T follicular helper cell (primary cell): ENCODE measurements around the gene CAT.
A peak's percentile ranks its signal among the peaks of the same experiment; 100 is the strongest.

Experiments
- DNase-seq: peaks from one replicate; pipeline ENCODE4 v3.0.0-alpha.2; 2020; ENCODE audit warnings: low read depth

Gene CAT

DNA sequence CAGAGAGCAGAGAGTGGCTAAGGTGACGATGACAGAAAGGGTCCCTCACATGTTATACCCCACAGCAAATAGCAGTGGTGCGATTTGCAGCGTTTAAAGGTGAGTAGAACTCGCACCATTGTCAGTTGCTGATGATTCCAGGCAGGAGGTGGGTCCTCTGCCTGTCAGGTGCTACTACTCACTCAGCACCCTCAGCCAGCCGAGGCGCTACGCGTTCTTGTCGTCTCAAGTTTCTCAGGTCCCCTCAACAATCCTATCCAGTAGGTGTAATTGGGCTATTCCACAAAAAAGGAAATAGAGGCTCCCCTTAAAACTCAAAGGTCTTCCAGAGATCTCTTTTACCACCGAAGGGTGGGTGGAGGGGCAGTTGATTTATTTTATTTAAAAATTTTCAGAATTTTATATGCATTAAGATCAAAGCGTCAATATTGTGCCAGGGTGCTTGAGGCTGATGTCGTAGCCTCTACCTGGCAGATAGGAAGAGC lies 56.5 kb downstream of the CAT start:
- DNase-seq = no peak

DNA sequence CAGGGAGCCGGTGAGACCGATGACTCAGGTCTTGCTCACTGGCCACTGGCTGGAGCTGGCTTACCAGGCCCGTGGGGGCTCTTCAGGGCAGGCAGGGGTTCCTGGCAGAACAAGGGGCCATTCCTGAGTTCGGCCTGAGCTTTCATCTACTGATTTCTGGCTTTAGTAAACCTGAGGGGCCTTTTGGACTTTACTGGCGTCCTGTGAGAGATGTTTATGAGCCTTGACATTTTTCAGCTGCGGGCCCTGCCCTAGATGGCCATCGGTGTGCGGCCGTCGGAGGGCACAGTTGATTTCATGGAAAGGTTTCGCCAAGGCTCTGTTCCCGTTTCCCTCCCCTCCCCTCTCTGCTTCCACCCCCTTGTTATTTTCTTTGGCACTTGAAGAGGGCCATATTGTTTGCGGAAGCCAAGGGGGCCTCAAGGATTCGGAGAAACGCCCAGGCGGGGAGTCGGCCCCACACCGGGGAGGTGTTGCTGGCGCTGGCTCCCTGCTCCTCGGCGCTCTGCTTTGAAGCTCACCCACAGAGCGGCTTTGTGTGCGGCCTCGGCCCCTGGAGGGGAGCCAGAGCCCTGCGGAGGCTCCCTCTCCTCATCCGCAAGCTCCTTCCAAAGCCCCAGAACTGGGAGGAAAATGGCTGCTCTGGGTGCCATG lies 57.1 kb downstream of the CAT start:
- DNase-seq = no peak

DNA sequence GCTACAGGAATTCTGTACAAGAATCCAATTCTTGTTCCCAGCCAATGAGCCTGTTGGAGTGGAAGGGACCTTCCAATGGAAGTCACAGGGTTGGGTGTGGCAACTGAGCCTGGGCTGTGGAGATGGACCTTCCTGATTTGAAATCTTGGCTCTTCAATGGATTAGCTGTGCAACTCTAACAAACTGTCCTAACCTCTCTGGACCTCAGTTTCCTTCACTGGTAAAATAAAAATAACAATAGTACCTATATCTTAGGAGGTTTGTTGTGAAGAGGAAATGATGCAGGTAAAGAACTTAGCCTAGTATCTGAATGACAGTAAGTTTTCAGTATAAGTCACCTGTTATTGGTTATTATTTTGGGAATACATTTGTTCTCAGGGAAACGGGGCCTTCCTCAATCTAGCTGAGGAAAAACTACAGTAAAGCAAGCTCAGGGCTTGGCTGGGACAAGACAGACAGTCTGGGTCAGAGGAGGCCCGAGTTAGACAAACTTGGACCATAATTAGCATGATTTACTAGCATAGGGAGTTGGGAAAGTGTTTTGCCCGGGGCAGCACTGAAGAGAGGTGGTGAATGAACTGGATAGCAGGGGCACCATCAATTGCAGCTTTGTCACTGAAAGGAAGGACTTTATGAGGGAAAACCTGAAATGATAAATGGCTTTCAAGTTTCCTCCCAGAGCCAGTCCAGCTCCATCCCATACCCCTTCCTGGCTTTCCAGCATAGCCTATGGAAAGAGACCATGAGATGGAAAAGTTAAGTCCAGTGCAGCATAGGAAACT lies 61.2 kb downstream of the CAT start:
- DNase-seq = no peak

DNA sequence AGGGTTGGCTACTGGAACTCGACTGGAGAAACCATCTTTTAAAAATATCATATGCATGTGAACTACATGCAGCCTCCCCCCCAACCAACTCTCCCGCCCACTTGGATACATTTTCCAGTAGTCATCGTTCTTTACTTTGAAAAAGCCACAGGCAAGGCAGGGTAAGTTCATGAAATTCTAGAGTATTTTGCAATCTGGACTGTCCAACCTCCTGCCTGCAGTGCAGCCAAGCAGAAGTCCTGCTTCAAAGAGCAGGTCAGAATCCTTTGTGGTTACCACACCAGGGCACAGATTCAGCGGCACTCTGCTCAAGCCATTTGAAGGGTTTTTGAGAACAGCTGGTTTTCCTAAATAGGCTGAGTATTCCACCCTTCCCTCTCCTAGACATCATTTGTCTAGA lies 62.8 kb downstream of the CAT start:
- DNase-seq = no peak

GRCh38 chr11:34501949-34502348 lies 63.2 kb downstream of the CAT start:
- DNase-seq = no peak

GRCh38 chr11:34502949-34503348 lies 64.2 kb downstream of the CAT start:
- no peak for DNase-seq

DNA sequence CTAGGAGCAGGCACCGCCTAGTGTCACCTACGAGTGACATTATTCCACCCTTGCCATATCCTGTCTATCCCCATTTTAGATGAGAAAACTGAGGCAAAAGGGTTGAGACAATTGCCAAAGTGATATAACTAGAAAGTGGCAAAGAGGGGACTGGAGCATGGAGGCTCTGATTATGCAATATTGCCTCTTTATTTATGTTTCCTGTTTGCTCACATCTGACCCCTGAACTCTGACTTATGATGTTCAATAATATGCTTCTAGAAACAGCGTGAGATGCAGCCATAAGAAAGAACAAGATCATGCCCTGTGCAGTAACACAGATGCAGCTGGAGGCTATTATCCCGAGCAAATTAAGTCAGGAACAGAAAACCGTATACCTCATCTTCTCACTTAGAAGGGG lies 67.1 kb downstream of the CAT start:
- DNase-seq = no peak

GRCh38 chr11:34507156-34507555 lies 68.4 kb downstream of the CAT start:
- DNase-seq = no peak

- DNase-seq = no peak
Measured at GRCh38 chr11:34507610-34508009, 68.9 kb downstream of the CAT start.

DNA sequence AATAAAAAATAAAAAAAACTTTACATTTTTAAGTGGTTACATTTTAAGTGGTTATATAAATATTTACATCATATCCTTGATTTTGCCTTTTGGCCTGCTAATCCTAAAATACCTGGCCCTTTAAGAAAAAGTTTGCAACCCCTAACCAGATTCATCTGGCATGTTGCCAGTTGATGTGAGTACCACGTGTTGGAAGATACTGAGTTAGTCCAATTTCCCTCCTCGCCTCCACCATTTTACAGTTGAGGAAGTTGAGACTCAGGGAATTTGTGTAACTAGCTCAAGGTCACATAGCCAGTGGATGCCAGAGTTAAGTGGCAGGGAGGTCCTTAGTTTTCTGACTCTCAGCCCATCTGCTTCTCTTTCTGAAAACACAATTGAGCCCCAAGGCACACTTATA lies 69.8 kb downstream of the CAT start:
- no peak for DNase-seq

- DNase-seq = no peak
Measured at GRCh38 chr11:34509336-34509876, 70.7 kb downstream of the CAT start.

- DNase-seq = no peak
Measured at GRCh38 chr11:34510218-34510617, 71.5 kb downstream of the CAT start.

DNA sequence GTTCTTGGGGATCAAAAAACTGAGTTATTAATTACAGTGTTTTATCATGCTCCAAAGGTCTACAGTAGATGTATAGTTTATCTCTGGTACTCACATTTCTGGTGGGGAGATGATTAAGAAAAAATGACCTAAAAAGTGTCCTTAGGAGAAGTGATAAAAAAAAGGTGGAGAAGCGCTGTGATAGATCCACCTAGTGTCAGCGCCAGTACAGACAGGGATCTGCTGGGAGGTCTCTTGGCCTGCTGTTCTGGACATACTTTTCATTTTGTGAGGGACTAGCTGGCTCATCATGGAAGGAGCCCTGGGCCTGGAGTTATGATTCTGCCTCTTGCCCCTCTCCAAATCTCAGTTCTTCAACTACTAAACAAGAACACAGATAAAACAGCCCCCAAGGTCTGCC lies 71.9 kb downstream of the CAT start:
- DNase-seq = no peak

DNA sequence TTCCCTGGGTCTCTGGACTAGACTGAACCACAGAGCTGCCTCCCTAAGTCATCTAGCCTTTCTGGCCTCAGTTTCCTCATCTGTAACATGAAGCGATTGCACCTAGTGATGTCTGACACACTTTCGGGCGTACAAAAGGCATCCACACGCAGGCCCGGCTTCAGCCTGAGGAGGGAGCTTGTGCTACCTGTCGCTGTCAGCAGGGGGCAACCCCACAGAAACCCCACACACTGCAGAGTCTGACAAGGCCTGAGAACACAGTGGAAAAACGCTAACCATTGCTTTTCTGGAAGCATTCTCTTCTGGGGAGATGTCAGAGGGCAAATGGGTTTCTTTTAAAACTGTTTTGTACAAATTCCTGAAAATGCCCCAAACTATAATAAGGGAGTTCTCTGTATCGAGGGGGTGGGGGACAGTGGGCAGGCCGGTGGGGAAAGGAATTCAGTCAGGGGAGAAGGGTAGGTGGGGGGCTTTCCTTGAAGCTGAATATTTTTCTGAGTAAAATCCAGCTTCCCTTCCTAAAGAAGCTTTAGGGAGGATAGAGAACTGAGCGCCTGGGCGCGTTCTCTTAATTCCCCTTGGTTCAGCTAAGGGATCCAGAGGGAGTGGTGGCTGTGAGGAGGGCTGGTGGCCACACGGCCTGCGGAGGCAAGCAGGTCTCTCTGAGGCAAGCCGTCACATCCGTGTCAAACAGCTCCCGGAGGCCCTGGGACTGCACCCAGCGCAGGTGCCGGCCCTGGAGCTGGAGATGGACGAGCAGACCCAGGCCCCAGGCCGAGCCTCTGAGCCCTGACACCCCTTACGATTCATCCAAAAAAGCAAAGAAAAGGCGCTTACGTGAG lies 74.3 kb downstream of the CAT start:
- peak; percentile 12 for DNase-seq

DNA sequence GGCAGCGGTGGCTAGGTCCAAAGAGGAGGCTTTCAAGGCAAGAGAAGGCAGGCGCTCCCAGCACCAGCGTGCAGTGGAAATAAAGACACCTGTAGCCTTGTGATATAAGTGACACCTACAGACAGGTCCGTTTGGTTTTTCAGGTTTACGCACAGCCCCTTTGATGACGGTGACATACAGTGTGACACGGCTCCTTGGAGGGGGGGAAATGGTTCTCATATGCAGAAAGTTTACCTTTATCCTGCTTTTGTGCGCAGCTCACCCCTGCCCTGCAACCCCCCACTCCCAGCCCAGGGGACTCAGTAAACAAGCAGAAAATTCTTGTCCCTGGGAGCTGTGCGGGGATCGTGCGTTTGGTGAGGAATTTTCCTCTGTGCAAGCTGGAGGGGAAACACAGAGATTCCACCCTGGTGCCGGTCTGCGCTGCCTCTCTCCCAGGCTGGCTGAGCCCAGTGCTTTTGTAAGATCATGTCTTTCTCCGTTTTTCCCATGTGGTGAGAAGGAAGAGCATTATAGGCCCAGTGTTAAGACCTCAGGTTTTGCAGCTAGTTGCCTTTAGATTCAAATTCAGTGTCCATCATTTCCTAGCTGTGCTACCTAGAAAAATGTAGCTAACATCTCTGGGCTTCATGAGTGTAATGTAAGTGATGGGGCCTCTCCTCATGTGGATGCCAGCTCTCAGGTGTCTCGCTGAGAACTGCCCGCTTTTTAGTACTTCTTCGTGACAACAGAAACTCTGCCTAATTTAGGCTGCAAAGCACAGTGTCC lies 75.1 kb downstream of the CAT start, which contains the start of gene ELF5:
TSS of gene ELF5 (minus strand) at position 113 of the 768 bp plus-strand sequence. CDS start 8,045 bp downstream, outside the sequence.
- no peak for DNase-seq

DNA sequence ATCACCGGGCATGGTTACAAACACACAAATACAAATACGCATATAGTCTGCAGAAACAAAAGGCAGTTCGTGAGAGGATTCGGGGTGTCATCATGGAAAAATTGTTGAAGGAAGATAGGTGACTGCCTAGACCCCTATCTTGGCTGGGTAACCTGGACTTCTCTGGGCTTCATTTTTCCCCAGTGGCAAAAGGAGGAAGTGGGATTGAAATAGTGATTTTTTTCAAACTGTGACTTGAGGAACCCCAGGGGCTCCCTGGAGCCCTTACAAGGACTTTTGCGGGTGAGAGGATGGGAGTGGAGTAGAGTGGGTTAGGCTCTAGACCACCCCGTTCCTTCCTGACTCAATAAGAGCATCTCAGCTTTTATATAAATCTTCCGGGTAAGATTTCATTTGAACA lies 75.9 kb downstream of the CAT start:
- no peak for DNase-seq

GRCh38 chr11:34516247-34517040 lies 77.7 kb downstream of the CAT start:
- no peak for DNase-seq

DNA sequence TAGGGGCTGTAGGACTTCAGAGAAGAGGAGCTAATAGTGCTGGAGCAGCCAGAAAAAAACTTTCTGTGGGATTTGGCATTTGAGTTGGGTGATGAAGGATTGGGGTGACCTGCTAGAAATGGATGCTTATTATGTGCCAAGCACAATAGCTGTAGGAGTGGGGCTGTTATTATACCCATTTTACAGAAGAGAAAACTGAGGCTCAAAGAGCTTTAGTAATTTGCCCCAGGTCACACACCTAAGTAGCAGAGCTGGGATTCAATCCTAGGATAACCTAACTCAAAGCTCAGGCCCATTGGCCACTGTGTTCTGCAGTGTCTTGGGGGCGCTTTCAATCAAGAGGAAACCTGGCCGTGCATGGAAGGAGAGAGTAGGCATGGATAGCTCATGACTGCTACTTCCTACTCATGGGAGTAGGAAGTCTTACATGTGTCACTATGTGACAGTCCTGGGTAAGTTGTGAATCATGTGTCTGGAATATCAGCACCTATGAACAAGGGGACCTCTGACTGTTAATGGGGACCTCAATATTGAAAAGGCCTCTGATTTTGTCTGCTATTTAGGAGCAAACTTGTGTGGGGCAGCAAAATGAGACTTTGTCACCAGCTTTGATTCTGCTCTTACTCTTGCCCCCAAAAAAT lies 81.0 kb downstream of the CAT start:
- DNase-seq = no peak

DNA sequence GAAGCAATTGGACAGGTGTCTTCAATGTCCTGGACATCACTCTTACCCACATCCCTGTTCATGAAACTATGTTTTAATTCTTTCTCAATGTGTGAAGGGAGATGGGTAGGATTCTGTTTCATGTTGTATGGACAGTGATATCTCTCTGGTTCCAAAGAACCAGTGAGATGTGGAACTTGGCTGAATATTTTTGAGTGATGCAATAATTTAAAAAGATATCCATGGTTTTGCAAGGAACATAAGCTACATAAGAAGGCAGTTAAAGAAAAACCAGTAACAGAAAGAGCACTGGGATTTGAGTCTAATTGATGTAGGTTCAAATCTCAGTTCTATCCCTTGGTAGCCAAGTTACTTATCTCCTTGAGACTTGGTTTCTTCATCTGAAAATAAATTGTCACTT lies 82.5 kb downstream of the CAT start:
- DNase-seq = no peak
